HG02981 (cell line): ENCODE data around the gene FBXO39.
"Not testable (repeated sequence)": the region's sequence is repeated elsewhere in the genome, so short reads cannot be mapped to it uniquely, and the experiment has no call there.

ENCODE experiments used
- ATAC-seq: cut with Tn5 transposase; IDR thresholded peaks from one replicate; pipeline ENCODE4 v1.9.1; 2021; ENCODE audit warnings: mild to moderate bottlenecking, moderate library complexity; ENCODE audit not compliant: unreplicated experiment

FBXO39 gene

DNA sequence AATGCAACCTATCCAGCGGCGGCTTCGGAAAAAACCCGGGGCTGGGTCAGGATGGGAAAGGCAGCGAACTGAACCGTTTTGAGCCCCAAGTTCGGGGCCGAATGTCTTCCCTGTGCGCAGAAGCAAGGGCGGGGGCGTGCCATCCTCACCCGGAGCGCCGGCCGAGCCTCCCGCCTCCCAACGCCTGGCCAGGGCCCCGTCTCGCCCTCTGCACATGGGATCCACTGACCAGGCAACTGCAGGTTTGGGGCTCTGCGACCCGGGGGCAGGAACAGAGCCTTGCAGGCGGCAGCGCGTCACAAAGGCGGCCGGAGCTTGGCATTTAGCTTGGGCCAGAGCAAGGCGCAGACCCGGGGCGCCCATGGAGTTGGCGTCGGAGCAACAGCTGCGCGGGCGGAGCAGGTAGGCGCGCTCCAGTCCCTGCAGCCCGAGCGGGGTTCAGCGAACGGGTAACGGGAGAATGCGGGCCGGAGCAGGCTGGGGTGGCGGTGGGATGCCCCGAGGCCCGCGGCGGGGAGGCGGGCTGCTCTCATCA lies at the start of gene FBXO39:
FBXO39 (plus strand) TSS at position 345 of the 535 bp plus-strand sequence. CDS start 3,654 bp downstream, outside the sequence.
- ATAC-seq: no peak

DNA sequence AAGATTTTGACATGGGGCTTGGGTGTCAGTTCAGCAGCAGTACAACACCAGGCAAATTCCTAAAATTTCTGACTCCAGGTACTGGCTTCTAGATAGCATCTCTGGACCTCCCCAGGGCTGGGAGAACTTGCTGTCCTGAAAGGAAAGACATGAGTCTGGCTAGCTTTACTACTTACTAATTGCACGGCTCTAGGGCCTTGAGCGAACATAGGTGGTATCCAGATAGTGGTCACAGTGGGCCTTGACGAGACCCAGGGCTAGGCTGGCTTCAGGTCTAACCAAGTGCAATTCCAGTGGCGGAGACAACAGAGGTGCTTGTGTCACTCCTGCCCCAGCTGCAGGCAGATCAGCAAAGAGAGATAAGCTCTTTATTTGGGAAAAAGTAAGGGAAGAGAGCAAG lies 46.5 kb upstream of the FBXO39 start:
- ATAC-seq: no peak

DNA sequence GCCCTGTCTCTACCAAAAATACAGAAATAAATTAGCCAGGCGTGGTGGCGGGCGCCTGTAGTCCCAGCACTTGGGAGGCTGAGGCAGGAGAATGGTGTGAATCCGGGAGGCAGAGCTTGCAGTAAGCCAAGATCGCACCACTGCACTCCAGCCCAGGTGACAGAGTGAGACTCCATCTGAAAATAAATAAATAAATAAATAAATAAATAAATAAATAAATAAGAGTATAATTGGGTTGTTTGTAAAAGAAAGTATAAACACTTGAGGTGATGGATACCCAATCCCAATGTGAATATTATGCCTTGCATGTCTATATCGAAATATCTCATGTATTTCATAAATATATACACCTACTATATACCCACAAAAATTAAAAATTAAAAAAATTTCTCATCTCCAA lies 29.4 kb upstream of the FBXO39 start:
- not testable (repeated sequence) for ATAC-seq

DNA sequence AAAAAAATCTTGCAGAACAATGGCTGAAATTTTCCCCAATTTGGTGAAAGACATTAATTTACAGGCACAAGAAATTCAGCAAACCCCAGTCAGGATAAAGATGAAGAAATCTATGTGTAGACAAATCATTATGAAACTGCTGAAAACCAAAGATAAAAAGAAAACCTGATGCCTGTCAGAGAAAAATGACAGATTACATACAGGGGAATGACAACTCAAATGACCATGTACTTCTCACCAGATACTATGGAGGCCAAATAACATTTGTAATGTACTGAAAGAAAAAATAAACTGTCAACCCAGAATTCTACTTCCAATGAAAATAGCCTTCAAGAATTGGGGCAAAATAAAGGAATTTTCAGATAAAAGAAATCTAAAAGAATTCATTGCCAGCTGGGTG lies 27.4 kb upstream of the FBXO39 start:
- ATAC-seq: no peak

DNA sequence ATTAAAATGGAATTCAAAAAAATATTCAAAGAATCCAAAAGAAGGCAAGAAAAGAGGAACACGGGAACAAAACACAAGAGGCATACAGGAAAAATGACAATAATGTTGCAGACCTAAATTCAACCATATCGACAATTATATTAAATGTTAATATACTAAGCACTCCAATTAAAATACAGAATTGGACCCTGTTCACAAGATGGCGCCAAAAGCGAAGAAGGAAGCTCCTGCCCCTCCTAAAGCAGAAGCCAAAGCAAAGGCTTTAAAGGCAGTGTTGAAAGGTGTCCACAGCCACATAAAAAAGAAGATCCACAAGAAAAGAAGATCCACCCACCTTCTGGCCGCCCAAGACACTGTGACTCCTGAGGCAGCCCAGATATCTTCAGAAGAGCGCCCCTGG lies 26.5 kb upstream of the FBXO39 start:
- ATAC-seq: no peak

DNA sequence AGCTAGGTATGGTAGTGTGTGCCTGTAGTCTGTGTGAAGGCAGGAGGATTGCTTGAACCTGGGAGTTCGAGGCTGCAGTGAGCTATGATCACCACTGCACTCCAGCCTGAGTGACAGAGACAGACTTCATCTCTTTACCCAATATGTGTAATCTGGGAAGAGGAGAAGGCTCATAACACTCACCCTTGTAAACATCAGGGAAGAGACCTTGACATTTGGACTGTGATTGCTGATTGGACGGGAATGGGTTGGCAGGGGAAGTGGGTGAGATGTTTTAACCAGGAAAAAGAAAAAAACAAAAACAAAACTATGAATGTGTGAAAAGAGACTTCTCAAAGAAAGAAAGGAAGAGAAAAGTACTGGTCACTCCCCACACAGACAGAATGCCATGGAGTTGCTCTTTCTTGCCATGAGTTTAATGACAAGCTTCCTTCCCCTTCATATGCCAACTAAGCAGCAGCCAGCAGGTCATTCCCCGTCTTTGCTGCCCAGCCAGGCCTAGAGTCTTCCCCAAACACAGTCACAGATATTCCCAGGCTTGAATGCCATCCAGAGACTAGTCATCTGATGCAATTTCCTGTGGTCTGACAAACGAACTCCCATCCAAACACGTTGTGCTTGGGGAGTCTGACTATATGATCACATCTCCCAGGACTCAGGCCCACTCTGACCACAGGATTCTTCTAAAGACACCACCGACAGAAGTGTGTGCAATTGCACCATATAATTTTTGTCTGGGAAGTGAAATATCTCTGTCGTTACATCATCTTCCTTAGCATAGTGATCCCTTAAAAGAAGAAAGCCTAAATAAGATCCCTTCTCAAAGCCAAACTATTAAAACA lies 23.7 kb upstream of the FBXO39 start:
- no peak for ATAC-seq

DNA sequence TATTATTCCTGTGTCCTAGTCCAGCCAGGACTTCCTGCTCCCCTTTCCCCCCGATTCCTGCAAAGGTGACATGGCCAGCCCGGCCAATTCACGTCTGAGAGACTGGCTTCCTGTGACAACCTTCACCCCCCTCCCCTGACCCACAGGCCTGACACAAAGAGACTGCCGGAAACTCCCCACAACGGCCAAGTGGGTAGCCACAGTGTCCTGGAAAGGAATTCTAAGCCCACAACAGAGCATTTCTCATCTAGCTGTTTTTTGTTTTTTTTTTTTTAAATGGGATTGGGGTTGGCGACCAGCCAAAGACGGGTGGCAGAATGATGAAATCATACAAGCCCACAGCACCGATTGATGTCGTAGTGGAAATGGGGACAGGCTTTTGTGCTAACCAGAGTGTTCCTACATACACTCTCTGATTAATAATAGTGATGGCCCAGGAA lies 23.0 kb upstream of the FBXO39 start:
- ATAC-seq: no peak

DNA sequence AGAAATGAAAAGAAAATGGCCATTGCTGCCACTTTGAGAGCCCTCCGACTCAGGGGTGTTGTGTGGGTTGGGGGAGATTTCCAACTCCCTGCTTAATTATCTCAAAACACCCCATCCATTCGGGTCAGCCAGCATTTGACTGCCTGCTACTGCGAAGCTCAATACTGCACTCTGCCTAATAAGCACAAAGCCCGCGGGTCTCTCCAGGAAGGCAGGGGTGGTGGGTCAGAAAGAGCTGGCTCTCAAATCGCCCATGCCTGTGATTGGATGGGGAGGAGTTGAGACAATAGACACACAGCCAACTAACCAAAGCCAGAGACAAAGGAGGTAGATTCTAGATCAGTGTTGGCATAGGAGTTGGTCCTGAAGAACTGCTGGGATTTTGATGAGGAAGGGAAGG lies 22.5 kb upstream of the FBXO39 start:
- ATAC-seq: no peak

DNA sequence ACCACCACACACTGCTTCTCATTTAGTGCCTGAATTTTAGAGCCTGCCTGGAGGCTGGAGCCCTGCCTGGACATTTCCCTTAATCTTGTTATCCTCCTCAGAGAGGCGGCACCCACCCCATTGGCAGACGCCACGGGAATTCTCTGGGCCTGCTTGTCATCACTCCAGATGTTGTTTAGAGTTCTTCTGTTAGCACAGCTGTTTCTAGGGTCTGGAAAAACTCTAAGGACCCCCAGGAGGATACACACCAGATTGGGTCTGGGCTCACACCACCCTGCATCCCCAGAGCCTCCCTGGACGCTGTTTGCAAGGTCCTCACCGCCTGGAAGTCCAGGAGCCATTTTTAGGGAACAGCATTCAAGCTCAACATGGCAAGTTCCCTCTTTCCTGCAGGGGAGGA lies 20.7 kb upstream of the FBXO39 start:
- no peak for ATAC-seq

DNA sequence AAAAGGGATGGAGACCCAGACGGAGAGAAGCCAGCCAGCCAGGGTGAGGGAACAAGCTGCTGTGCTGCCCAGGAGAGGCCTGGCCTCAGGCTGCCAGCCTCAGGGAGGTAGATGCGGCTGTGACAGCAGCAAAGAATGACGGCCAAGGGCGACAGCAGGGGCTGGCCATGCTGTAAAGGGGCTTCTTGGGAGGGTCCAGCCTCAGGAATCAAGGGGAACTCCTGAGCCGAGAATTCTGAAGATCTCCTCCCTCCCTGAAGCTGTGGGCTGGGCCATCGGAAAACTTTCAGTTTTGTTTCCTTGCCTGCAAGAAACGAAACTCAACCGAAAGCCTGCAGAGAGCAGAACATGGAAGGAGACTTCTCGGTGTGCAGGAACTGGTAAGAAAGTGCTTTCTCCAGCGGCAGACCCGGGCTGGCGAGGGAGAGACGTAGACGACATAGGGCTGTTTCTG lies 20.3 kb upstream of the FBXO39 start, which contains the start of gene XAF1:
XAF1 (plus strand) TSS at position 316 of the 454 bp plus-strand sequence; CDS start at position 349, 33 bp downstream.
- no peak for ATAC-seq

DNA sequence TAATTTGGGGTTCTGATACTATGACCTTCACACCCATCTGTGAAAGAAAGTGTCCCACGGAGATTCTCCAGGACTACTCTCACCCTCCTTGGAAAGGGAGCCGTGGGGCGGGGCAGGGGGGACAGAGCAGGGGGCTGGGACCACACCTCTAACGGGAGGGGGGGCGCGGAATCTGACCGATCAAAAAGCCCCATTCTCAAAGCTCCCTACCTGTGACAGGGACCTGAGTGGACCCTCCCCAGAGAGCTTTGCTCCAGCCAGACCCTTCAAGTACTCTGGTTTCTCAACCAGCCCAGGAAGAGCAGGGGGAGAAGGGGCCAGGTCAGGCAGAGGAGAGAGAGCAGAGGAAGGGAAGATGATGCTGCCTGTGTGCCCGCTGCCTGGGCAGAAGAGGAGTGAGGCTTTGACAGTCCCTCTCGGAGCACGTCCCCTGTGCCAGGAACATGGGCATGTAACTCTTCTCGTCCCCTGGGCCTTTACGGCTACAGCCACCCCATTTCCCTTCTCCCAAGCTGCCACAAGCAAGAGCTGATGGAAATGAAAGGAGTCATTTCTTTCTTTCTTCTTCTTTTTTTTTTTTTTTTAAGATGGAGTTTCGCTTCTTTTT lies 19.5 kb upstream of the FBXO39 start:
- ATAC-seq: no peak

DNA sequence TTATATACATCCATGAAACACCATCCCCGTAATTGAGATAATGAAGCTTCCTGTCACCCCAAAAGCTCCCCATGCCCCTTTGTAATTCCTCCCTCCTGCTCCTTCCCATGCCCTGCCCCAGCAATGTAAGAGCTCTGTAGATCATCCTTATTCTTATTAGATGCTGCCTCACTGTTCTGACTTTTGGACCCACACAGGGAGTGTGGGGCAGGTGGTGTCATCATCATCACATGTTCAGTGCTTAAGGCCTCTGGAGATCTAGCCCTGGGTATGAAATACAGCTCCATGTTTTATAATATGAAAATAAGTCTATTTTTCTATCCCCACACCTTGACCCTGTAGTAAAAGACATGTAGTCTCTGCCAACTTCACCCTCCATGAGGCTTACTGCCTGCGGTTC lies 18.3 kb upstream of the FBXO39 start:
- no peak for ATAC-seq

DNA sequence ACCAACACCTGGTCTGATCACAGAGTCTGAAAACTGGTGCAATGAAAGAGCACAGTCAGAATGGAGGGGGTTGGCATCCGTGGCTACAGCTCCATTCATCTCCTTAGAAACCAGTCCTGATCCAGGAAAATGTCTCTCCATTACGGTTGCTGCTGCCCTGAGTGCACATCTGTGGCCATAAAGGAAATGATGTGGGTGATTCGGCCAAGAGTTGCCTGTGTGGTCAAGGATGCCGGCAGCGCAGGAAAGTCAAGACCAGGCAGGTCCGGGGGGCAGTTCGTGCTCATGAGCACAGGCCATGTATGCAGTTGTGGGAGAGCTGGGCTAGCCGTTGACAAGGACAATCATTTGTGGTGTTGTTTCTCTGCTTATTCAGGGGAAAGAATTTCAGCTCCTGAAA lies 14.2 kb upstream of the FBXO39 start:
- no peak for ATAC-seq

DNA sequence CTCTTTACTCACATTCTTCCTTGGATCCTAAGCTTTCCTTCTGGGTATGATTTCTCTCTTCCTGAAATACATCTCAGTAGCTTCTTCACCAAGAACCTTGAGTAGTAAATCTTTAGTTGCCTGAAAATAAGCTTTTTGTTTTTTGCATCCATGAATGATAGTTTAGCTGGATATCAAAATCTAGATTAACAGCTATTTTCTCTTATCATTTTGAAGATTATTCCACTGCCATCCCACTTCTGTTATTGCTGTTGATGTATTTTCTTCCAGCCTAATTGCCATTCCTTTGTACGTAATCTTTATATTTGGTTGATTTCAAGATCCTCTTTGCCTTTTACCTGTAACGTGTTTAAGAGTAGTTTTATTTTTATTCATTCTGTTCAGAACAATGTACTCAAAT lies 7.6 kb upstream of the FBXO39 start:
- no peak for ATAC-seq

DNA sequence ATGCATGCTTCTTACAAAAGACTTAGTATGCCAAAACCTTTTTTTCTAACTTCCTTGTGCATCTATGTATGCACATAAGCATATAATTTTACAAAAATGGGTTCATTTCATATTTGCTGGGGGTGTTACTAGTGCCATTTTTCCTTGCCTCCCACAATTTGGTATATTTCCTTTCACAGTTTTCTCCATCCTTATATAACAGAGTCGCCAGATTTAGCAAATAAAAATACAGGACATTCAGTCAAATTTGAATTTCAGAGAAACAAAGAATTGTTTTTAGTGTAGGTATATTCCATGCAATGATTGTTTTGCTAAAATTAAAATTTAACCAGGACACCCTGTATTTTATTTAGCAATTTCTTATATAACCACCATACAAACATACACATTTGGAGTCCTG lies 4.0 kb upstream of the FBXO39 start:
- ATAC-seq: no peak

DNA sequence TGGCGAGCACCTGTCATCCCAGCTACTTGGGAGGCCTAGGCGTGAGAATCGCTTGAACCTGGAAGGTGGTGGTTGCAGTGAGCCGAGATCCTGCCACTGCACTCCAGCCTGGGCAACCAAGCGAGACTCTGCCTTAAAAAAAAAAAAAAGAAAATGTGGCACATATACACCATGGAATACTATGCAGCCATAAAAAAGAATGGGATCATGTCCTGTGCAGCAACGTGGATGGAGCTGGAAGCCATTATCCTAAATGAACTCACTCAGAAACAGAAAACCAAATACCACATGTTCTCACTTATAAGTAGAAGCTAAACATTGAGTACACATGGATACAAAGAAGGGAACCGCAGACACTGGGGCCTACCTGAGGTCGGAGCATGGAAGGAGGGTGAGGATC lies 1.1 kb upstream of the FBXO39 start:
- not testable (repeated sequence) for ATAC-seq

DNA sequence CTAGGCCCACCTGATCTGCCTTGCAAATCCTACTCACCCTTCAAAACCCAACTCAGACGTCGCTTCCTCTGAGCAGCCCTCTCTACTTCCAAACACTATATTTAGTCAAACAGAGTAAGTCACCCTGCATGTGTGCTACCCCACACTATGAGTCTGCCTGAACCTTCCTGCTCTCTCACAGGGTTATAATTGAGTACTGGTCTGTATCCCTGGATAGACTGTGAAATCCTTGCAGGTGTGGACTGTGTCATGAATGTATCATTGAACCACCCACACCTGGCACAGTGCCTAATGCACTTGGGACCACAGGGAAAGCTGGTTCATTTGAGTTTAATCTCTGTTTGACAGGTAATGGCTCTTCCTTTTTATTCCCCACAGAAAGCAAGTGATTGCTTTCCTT lies 3.4 kb downstream of the FBXO39 start:
- no peak for ATAC-seq

DNA sequence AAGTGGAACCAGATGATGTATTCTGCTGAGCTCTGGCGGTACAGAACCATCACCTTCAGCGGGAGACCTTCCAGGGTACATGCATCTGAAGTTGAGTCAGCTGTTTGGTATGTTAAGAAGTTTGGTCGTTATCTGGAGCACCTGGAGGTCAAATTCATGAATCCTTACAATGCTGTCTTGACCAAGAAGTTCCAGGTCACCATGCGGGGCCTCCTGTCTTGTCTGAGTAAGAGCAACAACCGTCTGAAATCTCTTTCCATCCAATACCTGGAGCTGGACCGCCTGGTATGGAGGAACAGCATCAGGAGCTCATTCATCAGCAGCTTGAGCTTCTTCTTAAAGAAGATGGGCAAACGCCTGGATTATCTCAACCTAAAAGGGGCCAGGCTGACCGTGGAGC lies 4.0 kb downstream of the FBXO39 start:
- ATAC-seq: no peak

DNA sequence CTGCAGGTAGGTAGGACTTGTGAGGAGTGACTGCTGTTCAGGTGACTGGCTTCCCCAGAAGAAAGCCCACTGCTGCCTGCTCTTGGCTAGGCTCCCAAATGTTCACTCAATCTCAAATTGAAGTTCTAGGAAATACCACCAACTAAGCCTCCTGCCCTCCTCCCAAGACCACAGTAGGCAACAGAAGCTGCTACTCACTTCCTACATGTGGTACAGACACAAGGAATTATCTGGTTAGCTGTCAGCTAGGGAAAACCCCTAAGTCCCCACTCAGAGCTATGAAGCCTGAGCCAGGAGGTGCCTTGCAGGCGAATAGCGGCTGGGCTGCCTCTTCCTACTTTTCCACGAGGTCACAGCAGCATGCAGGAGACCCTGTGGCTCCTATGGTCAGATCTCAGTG lies 4.9 kb downstream of the FBXO39 start:
- no peak for ATAC-seq

DNA sequence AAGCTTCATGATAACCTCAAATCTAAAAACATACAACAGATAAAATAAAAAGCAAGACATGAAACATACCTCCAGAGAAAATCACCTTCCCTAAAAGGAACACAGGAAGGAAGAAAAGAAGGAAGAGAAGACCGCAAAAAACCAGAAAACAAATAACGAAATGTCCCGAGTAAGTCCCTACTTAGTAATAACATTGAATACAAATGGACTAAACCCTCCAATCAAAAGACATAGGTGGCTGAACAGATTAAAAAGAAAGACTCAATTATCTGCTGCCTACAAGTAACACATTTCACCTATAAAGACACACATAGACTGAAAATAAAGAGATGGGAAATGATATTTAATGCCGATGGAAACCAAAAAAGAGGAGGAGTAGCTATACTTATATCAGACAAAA lies 6.2 kb downstream of the FBXO39 start:
- no peak for ATAC-seq

DNA sequence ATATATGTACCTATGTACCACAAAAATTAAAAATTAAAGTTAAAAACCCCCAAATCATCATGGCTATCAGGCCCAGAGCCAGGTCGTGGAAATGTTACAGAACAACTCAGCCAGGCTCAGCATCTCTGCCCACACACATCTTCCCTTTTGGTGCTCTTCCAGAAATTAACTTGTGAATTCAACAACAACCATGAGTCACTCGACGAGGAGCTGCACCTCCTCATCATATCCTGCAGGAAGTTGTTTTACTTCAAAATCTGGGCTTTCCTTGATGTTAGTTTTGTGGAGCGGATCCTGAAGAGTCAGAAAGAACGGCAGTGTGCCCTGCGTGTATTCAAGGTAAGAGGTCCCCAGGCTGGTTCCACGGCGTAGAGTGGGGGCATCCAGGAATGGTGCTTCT lies 10.6 kb downstream of the FBXO39 start:
- no peak for ATAC-seq

DNA sequence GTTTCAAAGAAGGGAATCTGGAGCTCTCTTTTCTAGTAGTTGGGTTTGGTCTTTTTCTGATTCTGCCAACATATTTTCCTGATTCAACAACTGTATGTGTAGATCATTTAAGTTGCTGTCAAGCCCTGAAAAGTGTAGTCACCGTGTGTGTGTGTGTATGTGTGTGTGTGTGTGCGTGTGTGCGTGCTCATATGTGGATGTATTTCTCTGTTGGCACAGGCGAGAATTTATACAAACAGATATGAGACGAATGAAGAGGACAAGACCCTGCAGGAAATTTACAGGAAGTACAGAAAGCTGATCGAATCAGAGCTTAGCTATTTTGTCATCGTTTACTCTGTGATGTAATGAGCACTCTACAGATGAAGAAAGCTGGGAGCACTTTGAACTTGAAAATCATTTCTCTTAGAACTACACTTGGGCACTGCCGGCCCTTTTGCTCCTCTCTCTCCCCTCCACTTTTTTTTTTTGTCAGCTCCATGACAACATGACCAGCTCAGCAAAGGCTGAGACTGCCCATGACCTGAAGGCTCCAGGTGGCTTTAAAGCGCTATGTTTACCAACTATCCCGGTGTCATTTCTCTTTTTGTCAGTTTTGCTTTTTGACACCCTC lies 11.2 kb downstream of the FBXO39 start:
- ATAC-seq: no peak
